SU-DHL-6 (cell line): Measurements from ENCODE around the gene CACNA1B.

Experiments
- H2AFZ ChIP-seq: fragments of 200-600 bp; sonication (generic); 2 replicates; pipeline ENCODE4 v1.6.1; 2014; ENCODE audit warnings: low read depth, mild to moderate bottlenecking, moderate library complexity, mixed read lengths, antibody characterized with exemption, low read length; ENCODE audit not compliant: severe bottlenecking
- H3F3A ChIP-seq: fragments of 200-600 bp; shearing (Covaris generic); 2 replicates; pipeline ENCODE4 v1.6.0; 2016; ENCODE audit warnings: antibody characterized with exemption, mild to moderate bottlenecking; ENCODE audit not compliant: insufficient read depth
- H3K27ac ChIP-seq: fragments of 200-600 bp; sonication (generic); 2 replicates; pipeline ENCODE4 v1.5.1; 2016; ENCODE audit warnings: low read depth, mild to moderate bottlenecking, low read length, moderate library complexity, mixed read lengths
- H3K27me3 ChIP-seq: fragments of 200-600 bp; sonication (generic), shearing (Covaris generic); 2 replicates; pipeline ENCODE4 v1.6.0; 2014; ENCODE audit warnings: mild to moderate bottlenecking, low read length
- H3K36me3 ChIP-seq: fragments of 200-600 bp; sonication (generic); 2 replicates; pipeline ENCODE4 v1.6.1; 2014; ENCODE audit warnings: mild to moderate bottlenecking, low read length, mixed read lengths
- H3K4me2 ChIP-seq: fragments of 300-600, 200-600 bp; shearing (Covaris generic), sonication (generic); 2 replicates; pipeline ENCODE4 v1.6.0; 2014; ENCODE audit warnings: low read length, low read depth, mild to moderate bottlenecking; ENCODE audit not compliant: poor library complexity, severe bottlenecking
- H3K4me3 ChIP-seq: fragments of 200-600 bp; sonication (generic); 2 replicates; pipeline ENCODE4 v1.5.1; 2014; ENCODE audit warnings: antibody characterized with exemption, low read length, mild to moderate bottlenecking, mixed read lengths; ENCODE audit not compliant: insufficient read depth, poor library complexity, severe bottlenecking
- H3K79me2 ChIP-seq: fragments of 200-600 bp; sonication (generic); 2 replicates; pipeline ENCODE4 v1.6.1; 2014; ENCODE audit warnings: mild to moderate bottlenecking, low read length, moderate library complexity; ENCODE audit not compliant: insufficient read depth
- H3K9ac ChIP-seq: fragments of 200-600 bp; sonication (generic); 2 replicates; pipeline ENCODE4 v1.7.0; 2014; ENCODE audit warnings: mild to moderate bottlenecking, low read length
- H3K9me2 ChIP-seq: fragments of 200-600 bp; sonication (generic); replicated peaks from 2 replicates; pipeline ENCODE4 v1.6.1; 2014; ENCODE audit warnings: low read length; ENCODE audit not compliant: insufficient read depth
- H3K9me3 ChIP-seq: fragments of 200-600 bp; sonication (generic); 2 replicates; pipeline ENCODE4 v1.6.1; 2014; ENCODE audit warnings: low read length, mixed read lengths; ENCODE audit not compliant: insufficient read depth
- H4K20me1 ChIP-seq: fragments of 200-600 bp; sonication (generic); 2 replicates; pipeline ENCODE4 v1.6.1; 2014; ENCODE audit warnings: low read depth, mild to moderate bottlenecking, antibody characterized with exemption, low read length, moderate library complexity, mixed read lengths
- EZH2phosphoT487 ChIP-seq: fragments of 200-600 bp; sonication (generic), shearing (Covaris generic); conservative IDR thresholded peaks from 2 replicates; pipeline ENCODE4 v1.6.1; 2018; ENCODE audit warnings: mild to moderate bottlenecking, antibody characterized with exemption, low read length, moderate library complexity, mixed read lengths
- TF ChIP-seq, protein P1 (sequence below): fragments of 200-600 bp; sonication (generic); IDR thresholded peaks from one replicate; pipeline ENCODE4 v1.5.1; 2017; ENCODE audit warnings: antibody characterized with exemption, mild to moderate bottlenecking, low read length, moderate library complexity; ENCODE audit not compliant: insufficient read depth, poor library complexity, severe bottlenecking

The CACNA1B gene

GRCh38 chr9:138022121-138022741 lies 144.6 kb downstream of the CACNA1B start:
- Histone ChIP-seq H2AFZ (no peak overlapping the region), H3K27ac (no peak overlapping the region), H3K9ac (no peak overlapping the region), H3K79me2 (no peaks in the 10 kb centered on the region), H3K36me3 (no peaks in the 10 kb centered on the region), H3K4me3 (no peak overlapping the region), H4K20me1 (no peaks in the 10 kb centered on the region), H3K9me2 (no peaks in the 10 kb centered on the region), H3K9me3 (no peaks in the 10 kb centered on the region), H3K27me3 (no peaks in the 10 kb centered on the region), H3K4me2 (no peak overlapping the region), H3F3A (no peaks in the 10 kb centered on the region)
- TF ChIP-seq EZH2phosphoT487 = no peak
- TF ChIP-seq, protein P1, sequence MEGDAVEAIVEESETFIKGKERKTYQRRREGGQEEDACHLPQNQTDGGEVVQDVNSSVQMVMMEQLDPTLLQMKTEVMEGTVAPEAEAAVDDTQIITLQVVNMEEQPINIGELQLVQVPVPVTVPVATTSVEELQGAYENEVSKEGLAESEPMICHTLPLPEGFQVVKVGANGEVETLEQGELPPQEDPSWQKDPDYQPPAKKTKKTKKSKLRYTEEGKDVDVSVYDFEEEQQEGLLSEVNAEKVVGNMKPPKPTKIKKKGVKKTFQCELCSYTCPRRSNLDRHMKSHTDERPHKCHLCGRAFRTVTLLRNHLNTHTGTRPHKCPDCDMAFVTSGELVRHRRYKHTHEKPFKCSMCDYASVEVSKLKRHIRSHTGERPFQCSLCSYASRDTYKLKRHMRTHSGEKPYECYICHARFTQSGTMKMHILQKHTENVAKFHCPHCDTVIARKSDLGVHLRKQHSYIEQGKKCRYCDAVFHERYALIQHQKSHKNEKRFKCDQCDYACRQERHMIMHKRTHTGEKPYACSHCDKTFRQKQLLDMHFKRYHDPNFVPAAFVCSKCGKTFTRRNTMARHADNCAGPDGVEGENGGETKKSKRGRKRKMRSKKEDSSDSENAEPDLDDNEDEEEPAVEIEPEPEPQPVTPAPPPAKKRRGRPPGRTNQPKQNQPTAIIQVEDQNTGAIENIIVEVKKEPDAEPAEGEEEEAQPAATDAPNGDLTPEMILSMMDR = no peak

- Histone ChIP-seq H3K36me3 (no peaks in the 10 kb centered on the region), H3K79me2 (no peaks in the 10 kb centered on the region), H2AFZ (no peak overlapping the region), H3K27me3 (no peaks in the 10 kb centered on the region), H3K27ac (no peak overlapping the region), H3F3A (no peaks in the 10 kb centered on the region), H4K20me1 (no peaks in the 10 kb centered on the region; the same call in 1 of the 2 replicates), H3K4me2 (no peak overlapping the region), H3K9me3 (no peaks in the 10 kb centered on the region), H3K9me2 (no peaks in the 10 kb centered on the region), H3K4me3 (no peak overlapping the region), H3K9ac (no peak overlapping the region)
- no peak for TF ChIP-seq EZH2phosphoT487
These were observed 145.3 kb downstream of the CACNA1B start for GRCh38 chr9:138022756-138023393.

DNA sequence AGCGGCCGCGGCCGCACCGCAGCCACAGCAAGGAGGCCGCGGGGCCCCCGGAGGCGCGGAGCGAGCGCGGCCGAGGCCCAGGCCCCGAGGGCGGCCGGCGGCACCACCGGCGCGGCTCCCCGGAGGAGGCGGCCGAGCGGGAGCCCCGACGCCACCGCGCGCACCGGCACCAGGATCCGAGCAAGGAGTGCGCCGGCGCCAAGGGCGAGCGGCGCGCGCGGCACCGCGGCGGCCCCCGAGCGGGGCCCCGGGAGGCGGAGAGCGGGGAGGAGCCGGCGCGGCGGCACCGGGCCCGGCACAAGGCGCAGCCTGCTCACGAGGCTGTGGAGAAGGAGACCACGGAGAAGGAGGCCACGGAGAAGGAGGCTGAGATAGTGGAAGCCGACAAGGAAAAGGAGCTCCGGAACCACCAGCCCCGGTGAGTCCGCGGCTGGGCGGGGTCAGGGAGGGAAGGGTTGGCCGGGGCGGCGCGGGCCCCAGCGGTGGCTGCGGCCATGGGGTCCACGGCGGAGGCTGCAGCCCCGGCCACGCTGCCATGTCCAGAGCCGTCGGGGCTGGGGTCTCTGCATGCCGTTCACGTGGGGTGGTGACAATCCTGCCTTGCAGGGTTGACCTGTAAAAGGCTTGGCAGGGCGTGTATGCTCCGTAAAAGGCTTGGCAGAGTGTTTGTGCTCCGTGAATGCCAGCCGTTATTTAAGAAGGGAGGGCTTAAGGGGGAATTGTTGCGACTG lies 146.0 kb downstream of the CACNA1B start:
- H3K9me3 ChIP-seq = peaks cover 3% of the 10 kb centered on the region; the same call in 1 of the 2 replicates
- H2AFZ ChIP-seq = no peak overlapping the region
- H3K9ac ChIP-seq = no peak overlapping the region
- no peak overlapping the region for H3K4me2 ChIP-seq
- TF ChIP-seq, protein P1 = no peak
- no peak for TF ChIP-seq EZH2phosphoT487
- H3K27ac ChIP-seq = no peak overlapping the region
- no peaks in the 10 kb centered on the region for H3K36me3 ChIP-seq
- H4K20me1 ChIP-seq = no peaks in the 10 kb centered on the region; the same call in 1 of the 2 replicates
- H3F3A ChIP-seq = no peaks in the 10 kb centered on the region
- H3K27me3 ChIP-seq = no peaks in the 10 kb centered on the region
- no peaks in the 10 kb centered on the region for H3K9me2 ChIP-seq
- H3K79me2 ChIP-seq = no peaks in the 10 kb centered on the region
- H3K4me3 ChIP-seq = no peak overlapping the region

DNA sequence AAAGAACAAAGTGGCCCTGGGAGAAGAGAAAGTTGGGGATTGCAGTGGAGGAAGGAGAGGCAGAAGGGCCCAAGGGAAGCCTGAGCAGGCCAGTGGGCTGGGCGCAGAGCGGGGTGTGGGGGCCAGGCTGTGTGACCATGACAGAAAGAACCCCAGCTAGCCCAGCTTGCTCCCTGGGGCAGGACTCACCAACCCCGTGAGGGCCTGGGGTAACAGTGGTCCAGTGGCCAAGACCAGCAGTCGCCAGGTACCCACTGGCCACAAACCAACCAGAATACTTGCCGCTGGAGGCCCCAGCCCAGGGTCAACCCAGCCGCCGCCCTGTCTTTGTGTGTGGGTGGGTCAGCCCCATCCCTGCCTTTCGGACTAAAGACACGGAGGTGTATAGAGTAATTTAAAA lies 146.5 kb downstream of the CACNA1B start:
- Histone ChIP-seq H3K9me2 (no peaks in the 10 kb centered on the region), H3K4me2 (no peak overlapping the region), H3K27me3 (no peaks in the 10 kb centered on the region), H3K9ac (no peak overlapping the region), H3K79me2 (no peaks in the 10 kb centered on the region), H4K20me1 (no peaks in the 10 kb centered on the region; the same call in 1 of the 2 replicates), H3K27ac (no peak overlapping the region), H2AFZ (no peak overlapping the region), H3K36me3 (no peaks in the 10 kb centered on the region), H3F3A (no peaks in the 10 kb centered on the region), H3K4me3 (no peak overlapping the region), H3K9me3 (peaks cover 7% of the 10 kb centered on the region; the same call in 1 of the 2 replicates)
- TF ChIP-seq, protein P1 = no peak
- no peak for TF ChIP-seq EZH2phosphoT487
